NCI-H524 treated with DMSO at 0.1 percent for 48 hours (cell line): ENCODE measurements around the gene PRKN.

Source experiments
- DNase-seq: peaks from one replicate; lab custom pipeline; 2025; lab: John Stamatoyannopoulos, UW

PRKN gene

DNA sequence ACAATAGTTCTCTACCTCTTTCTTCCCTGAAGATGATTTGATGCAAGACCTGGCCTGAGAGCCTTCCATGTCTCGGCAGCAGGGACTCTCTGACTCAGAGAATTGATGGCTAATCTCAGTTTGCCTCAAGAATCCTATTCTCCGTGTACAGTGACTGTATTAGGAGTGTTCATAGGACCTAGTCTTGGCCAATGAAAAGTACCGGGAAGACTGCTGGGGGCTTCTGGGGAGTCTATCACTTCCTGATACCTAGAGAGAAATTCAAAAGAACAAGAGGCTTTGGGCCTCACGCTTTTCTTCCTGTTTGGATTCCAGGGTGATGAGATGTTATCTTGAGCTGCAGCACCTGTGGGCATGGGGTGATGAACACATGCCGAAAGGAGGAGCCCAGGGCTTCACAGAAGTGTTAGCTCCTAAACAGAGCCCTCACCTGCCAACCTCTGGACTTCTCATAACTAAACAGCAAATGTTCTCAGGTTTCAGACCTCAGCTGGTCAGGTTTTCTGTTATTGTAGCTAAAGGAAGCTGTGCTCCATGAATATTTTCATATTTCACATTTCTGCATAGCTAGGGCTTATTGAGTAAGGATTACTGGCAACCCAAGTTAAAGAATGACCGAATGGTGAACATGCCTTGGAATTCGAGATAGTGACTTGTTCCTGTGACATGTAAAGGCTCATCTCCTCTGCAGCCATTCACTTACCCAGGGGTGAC, 1130.6 kb downstream of the PRKN start:
- DNase-seq = no peak

DNA sequence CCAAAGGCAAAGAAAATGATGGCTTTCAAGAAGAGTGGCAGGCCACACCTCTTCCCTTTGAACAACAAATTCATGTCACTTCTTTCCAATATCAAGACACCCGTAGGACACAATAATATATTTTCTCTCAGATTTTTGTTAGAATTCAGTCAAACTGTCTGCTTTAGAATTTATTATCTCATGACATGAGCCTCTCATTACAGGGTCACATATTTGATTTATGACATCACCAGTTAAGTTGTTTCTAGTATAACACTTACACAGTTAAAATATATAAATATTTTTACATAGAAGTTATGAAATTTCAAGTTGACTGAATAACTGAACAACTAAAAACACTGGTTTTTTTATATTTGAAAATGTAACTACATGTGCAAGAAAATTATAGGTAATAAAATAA, 1133.2 kb downstream of the PRKN start:
- DNase-seq = no peak

DNA sequence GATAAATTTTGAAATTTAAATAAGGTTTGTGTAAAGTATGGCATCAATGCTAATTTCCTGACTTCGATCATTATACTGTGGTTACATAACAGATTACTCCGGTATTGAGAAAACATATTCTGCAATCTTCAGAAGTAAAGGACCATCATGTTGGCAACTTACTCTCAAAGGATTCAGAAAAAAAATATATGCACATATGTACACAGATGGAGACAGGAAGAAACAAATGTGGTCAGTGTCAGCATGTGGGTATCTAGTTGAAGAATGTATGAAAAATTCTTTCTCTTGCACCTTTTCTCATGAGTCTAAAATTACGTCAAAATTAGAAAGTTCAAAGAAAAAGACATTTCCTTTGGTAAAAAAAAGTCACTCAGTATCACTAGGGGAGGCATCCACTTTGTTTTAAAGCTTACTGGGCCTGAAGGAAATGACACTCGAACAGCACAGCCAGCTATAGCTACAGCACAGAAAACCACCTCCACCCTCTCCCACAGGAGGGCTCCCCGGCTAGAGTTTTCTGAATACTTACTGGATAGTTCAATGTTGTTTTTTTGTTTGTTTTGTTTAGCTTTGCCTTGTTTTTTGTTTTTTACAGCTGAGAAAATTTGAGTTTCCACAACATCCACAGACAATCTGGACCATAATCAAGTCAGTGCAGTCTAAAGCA, 1136.5 kb downstream of the PRKN start:
- DNase-seq = no peak

DNA sequence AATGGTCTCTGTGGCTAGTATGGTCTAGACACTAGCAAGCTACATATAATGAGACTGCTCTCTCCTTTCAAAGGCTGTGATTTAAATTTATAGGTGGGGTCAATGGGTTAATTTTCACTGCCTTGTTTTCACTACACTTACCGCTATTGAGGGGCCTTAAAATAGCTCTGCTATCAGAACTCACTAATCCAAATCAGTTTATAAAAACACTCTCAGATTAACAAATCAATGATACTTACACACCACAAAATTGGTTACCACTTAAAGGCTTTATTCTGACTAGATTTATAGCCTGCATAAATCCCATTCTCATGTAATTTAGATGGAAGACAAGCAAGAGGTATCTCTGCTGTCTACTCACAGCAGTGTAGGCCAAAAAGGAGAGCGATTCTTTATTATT, 1140.7 kb downstream of the PRKN start:
- DNase-seq = no peak

DNA sequence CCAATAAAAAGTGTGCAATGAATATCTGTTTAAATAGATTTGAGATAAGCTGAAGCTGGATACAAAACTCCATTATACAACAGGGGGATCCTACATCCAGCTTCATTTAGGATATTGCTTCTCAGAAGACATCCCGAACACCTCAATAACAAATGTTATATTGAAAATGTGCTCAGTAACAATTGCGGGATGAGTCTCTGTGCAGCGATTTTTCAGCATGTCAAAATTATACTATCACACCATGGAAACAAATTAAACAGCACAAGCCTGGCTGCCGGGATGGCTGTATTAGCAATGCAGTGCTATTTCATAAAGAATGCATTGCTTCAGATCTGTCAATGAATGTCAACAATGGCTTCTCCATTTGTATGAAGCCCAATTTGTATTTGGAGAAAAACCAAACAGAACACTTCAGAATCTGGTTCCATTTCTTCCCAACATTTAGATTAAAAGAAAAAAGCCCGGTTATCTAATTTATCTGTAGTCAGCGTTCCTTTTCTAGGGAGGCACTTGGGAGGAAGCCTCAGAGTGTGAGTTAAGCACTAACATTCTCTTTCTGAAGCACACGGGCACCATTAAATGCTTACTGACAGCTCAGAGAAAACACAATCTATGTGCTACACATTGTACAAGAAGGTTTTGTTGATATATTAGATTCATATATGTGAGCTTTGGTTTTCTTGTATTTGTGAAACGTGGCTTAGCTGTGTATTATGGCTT, 1142.8 kb downstream of the PRKN start:
- DNase-seq = no peak

DNA sequence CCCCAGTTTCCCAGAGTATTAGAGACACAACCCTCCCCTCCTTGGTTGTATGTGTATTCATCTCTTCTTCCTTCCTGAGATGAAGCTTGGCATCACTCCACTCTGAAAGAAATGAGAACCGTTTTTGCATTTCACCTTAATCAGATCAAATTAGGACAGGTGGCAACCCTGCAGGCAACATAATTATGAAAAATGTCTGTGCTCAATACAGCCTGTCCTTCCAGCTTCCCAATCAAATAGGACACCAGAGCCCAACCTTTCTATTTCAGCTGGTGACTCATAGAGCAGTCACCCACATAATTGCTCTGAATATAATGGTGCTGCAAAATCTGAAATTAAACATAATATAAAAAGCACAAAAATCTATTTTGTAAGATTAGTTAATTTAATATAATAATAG, 1143.5 kb downstream of the PRKN start:
- no peak for DNase-seq

DNA sequence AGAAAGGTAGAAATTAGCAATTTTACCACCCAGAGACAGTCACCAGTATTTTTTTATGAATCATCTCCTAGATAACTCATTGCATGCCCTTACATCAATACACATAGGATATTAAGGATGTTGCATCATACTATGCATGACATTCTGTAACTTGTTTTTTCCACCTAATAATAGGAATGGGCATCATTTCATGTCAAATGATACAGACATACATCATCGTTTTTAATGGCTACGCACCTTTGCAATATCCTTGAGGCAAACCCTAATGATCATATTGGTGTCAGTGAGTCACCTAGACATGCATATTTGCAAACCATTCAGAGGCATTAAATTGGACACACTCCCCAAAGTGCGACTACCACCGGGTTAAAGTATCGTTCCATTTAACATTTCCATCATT, 1144.0 kb downstream of the PRKN start:
- no peak for DNase-seq

DNA sequence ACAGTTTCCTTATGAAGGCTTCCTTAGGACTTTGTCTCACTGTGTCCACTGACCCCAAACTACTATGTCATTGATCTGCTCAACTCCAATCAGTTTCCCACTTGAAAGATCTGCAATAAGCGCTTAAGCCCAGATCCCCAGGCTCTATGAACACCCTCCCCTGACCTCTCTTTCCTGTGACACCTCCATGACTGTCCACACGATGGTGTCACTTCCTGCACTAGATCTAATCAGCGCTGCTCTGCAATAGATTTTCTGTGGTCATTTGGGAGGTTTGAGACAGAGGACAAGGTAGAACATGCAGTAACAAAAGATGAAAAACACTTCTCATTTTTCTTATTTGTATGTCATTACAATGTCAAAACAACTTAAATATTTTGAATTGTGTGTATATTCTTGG, 1149.1 kb downstream of the PRKN start:
- no peak for DNase-seq

DNA sequence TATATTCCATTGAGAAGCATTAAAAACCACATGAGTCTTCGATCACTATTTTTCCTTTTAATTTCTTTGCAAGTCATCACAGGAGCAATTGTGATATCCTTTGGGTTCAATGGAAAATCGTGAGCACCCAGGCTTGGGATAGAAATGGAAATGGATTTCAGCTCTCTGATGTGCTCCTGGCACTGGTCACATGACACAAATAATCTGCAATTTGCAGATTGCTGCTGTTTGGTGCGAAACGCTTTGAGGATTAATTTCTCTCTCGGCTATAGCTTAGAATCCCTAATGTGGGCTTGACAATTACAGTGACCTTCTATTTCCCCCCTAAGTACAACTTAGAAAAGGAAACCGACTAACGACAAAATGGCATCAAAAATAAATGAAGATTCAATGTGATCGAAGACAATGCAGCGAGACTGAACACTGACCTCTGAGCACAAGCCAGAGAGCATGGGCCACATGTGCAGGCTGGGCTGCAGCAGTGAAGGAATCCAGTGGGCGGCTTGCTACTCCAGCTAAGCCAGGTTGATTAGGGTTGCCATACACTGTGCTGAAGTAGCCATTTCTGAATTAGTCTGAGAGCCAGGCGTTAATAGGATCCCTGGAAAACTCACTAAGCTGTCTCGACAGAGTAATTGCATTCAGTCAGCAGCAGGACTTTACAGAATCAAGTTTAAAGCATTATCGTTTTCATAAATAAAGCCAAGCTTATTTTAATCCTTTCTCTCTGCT, 1151.9 kb downstream of the PRKN start:
- DNase-seq = no peak

DNA sequence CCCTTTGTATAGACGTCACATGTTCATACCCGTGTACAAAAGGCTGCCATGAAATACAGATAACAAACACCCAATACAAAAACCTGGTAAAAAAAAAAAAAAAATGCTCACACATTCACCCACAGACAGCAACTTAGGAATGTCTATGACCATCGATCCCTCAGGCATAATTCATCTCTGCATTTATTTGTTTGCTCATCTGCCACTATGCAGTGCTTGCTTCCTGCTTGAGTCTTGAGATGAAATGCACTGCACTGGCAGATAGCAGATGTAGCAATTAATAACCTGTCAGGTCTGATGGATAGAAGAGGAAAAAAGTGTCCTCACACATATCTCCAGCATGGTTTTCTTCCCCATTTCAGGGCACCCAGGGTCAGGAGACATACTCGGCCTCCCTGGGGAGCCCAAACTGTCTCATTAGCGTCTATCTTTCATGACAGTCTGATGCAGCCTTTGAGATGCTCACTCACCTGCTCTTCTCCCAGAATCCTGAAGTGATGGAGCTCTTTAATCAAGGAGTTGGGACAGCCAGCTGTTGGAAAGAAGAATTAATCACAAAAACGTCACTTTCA, 1158.6 kb downstream of the PRKN start:
- DNase-seq = no peak

DNA sequence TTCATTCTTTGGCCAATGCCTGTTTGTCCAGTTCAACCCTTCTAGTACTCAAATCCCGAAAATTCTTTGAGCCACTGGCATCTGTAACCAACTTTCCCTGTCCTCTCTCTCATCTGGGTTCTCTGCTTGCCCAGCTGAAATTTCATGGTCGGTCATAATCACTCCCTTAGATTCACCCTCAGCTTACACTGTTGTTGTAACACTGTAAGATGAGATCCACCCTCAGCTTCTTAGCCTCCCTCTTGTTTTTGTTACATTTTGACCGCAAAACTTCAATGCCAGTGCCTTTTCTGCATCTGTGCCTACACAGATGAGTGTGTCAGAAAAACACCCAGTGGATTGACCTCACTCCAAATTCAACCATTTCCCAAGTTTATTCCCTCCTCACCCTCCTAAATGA, 1162.6 kb downstream of the PRKN start:
- DNase-seq = no peak

DNA sequence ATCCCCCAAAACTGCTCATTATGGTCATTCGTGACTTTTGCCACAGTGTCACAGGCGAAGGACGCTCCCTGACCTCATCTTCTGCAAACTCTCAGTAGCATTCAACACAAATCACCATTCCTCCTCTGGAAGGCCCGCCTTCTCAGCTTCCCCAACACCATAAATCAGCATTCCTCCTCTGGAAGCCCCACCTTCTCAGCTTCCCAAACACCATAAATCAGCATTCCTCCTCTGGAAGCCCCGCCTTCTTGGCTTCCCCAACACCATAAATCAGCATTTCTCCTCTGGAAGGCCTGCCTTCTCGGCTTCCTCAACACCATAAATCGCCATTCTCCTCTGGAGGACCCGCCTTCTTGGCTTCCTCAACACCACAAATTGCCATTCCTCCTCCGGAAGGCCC, 1165.7 kb downstream of the PRKN start:
- no peak for DNase-seq

DNA sequence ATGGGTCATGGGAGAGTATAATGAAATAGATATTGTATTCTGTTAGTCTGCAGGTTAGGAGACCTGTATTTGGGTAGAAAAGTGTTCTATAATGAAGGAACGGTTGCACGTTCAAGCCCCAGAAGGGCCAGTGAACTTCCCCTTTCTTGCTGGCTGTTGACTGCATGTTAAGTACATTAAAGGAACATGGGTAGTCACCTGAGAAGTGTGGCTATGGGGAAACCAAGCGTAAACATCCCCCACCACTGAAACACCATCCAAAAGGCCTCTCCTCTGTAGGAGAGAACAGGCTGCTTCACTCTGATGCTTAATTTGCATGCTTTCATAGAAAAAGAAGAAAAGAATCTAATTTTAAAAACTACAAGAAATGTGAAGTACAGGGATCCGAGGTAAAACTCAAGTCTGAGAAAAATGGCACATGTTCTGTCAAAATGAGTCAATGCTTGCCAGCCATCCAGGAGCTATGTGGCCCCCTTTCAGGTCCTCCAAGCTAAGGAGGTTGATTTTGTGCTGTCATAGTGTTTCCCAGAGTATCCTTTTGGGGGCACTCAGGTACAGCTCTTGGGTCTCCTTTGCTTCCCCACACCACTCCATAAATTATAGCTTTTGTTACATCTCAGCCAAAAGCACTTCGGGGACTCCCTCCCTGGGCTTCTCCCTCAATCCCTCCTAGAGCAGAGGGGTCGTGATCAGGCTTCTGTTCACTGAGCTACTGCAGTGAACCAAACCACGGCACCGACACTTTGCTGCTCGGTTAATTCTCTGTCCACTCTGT, 1170.0 kb downstream of the PRKN start:
- DNase-seq = peak; percentile 36

DNA sequence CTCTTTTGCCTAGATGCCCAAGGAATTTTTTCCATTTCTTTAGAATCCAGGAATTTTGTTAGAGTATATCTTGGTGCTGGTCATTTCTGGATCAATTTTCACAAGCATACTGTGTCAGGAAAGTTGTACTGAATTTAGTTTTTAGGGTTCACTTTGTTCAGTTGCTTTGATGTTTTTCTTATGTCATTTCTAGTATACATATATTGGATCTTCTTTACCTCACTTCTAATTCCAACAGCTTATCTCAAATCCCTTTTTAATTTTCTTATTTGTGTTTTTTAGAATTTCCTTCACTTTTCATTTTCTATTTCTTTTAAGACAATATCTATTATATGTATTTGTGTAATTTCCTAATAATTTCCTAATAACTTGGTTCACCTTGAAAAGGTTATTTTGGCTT, 1172.7 kb downstream of the PRKN start:
- no peak for DNase-seq

DNA sequence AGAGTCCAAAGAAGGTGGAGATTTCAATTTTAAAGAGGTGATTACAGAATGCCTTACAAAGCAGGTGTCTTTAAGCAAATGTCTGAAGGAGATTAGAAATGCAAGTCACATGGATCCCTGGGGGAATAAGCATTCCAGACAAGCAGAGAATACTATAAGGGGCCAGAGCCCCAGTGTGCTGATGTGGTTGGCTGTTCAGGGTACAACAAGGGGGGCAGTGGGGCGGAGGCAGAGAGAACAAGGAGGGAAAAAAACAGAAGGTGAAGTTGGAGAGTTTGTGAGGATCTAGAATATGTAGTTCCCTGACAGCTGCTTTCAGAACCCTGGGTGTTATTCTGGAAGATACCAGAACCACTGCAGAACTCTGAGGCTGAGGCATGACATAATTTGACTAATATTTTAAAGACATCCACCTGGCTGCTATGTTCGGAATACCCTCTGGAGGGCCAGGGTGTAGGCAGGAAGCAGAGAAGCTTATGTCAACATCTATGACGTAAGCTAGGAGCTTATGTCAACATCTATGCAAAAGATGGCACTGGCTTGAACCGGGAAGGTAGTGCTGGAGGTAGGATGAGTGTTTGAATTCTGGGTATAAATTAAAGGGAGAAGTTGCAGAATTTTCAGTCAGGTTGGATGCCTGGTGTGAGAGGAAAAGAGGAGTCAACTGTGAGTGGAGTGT, 1177.5 kb downstream of the PRKN start:
- DNase-seq = no peak

DNA sequence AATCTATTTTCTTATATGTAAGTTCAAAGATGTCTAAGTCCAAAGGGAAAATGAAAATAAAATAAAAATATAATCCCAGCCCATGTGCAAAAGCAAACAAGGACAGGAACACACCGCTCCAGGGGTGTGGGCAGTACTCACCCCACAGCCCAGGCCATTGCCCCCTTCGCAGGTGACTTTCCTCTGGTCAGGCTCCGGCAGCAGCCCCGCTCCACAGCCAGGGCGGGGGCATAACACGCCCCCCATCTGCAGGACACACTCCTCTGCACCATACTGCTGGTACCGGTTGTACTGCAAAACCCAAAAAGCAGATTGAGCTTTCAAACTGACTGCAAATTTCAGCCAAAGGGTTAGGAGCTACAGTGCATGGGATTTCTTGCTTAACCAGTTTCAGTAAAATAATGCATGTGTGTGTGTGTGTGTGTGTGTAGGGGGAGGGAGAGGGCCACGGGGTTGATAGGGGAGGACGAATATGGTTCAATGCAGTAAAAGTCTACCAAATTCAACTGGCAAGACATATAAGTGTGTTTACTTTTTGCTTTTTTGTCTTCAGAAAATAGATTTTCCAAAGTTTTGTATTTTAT, 1178.8 kb downstream of the PRKN start:
- DNase-seq = no peak

DNA sequence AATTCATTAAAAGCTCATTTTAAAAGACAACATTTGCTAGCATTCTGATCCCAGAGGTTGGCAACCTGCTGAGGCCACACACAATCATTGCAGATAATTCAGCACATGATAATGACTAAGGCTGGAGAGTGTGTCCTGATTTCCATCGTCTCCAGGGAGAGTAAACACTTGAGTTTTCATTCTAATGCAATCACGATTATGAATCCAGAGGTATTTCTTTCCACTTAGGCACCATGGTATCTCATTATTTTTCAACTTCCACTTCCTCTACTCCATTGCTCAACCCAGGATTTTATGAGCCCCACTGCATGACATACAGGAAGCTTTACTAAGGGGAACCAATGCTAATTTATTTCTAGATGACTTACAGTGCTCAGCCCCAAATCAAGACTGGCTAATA, 1179.9 kb downstream of the PRKN start:
- no peak for DNase-seq

DNA sequence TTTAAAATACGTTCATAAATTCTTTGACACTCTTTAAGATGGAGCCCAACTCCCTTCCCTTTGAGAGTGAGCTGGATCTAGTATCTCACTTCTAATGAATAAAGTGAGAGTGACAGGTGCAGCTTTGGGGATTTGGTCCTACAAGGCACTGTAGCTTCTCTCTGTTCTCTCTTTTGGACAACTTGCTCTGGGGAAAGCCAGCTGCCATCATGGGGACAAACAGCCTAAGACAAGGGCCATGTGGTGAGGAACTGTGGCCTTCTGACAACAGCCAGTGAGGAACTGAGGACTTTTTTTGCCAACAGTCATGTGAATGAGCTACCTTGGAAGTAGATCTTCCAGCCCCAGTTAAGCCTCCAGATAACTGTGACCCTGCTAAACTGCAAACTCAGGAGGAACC, 1180.9 kb downstream of the PRKN start:
- DNase-seq = no peak

DNA sequence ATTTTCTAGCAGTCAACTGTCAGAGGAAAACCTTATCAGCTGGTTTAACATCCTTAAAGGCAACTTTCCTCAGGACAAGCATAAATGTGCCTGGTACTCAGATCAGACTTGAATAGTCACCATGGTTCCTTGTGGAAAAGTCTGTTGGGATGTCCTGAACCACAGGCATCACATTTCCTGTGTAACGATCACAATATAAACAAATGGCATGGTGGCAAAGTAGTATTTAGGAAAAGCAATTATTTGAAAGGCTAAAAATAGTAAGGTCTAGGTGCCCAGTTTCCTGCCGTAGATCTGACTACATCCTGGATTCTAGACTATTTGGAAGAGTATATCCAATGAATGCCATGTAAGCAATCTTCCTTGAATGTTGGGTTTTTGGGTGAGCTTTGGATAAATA, 1181.8 kb downstream of the PRKN start:
- no peak for DNase-seq

DNA sequence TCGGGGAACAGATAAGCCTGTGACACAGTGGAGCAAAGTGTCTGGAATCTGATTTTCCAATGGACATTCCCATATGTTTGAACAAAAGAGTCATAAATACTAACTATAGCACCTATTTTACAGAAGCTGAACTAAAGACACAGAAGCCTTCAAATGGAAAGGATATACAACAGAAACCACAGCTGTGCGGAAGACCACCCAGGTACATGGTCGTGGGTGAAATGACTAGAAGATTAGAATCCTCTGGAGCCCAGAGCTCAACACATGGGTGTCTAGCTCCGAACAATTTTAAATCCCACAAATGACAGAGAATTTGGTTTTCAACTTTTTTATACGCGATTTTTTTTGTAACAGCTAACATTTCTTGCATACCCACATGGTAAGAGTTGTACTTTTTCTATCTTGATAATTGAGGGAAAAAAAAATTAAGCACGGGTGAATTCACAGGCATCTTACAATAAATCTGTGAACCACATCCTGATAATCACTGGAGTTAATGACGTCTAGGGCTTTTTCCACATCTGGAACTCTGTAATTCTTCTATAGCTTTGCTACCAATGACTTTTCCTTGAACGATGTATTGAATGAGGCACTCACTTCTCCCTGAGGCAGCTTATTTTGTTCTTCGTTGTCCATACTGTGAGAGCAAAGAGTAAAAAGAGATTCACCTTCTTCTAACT, 1182.6 kb downstream of the PRKN start:
- DNase-seq = no peak
